ENCODE data around the gene ARPC4.

ARPC4 gene

GRCh38 chr3:9794400-9794799 lies 1.5 kb downstream of the ARPC4 start:
- no peak for DNase-seq

- no peak for DNase-seq
These were observed 2.3 kb downstream of the ARPC4 start for GRCh38 chr3:9795207-9795606.

GRCh38 chr3:9797196-9797945 lies 4.5 kb downstream of the ARPC4 start:
- DNase-seq, result no peak

- DNase-seq, result no peak
These were observed 7.6 kb downstream of the ARPC4 start for GRCh38 chr3:9800529-9800928.

- no peak for DNase-seq
These were observed 10.6 kb downstream of the ARPC4 start for GRCh38 chr3:9803494-9803893.

GRCh38 chr3:9804996-9805395 lies 12.1 kb downstream of the ARPC4 start:
- no peak for DNase-seq

GRCh38 chr3:9806137-9806536 lies 13.3 kb downstream of the ARPC4 start:
- DNase-seq, result no peak

GRCh38 chr3:9806688-9807589 lies 14.1 kb downstream of the ARPC4 start:
- DNase-seq, result no peak

- DNase-seq, result no peak
These were observed 15.1 kb downstream of the ARPC4 start for GRCh38 chr3:9807981-9808344.

- DNase-seq, result peak; percentile 10
These were observed 15.6 kb downstream of the ARPC4 start for GRCh38 chr3:9808345-9809037.

GRCh38 chr3:9809239-9809614 lies 16.3 kb downstream of the ARPC4 start:
- DNase-seq, result no peak

- DNase-seq, result peak; percentile 10
These were observed 16.9 kb downstream of the ARPC4 start, which contains the start of gene TTLL3 for GRCh38 chr3:9809615-9810432. TTLL3 (plus strand) TSS chr3:9810262; CDS start chr3:9810662, 400 bp downstream.

- DNase-seq, result no peak
These were observed 17.5 kb downstream of the ARPC4 start for GRCh38 chr3:9810433-9810770.

GRCh38 chr3:9810846-9811245 lies 18.0 kb downstream of the ARPC4 start:
- DNase-seq, result no peak

- DNase-seq, result no peak
These were observed 20.1 kb downstream of the ARPC4 start for GRCh38 chr3:9812870-9813483.

GRCh38 chr3:9815986-9816385 lies 23.1 kb downstream of the ARPC4 start:
- DNase-seq, result no peak

GRCh38 chr3:9817436-9817835 lies 24.6 kb downstream of the ARPC4 start:
- no peak for DNase-seq

GRCh38 chr3:9818666-9819335 lies 25.9 kb downstream of the ARPC4 start:
- DNase-seq, result no peak

GRCh38 chr3:9820543-9820942 lies 27.7 kb downstream of the ARPC4 start:
- no peak for DNase-seq

- no peak for DNase-seq
These were observed 28.1 kb downstream of the ARPC4 start for GRCh38 chr3:9820946-9821345.

- DNase-seq, result no peak
These were observed 32.7 kb downstream of the ARPC4 start for GRCh38 chr3:9825451-9826040.
